Endothelial cell of umbilical vein (primary cell): ENCODE measurements around the gene AK5. TPM values are rescaled to one million over a fixed set of nuclear protein-coding genes. Genes with fewer than 3 reads are reported as not detected.

Source experiments
- BruUV-seq: library from RNA; stranded (reverse); fragments of 400-500 nt; replicated peaks from 2 replicates; lab custom pipeline; 2021; lab: Mats Ljungman, UMichigan
- CTCF ChIA-PET: fragments of 300-600, 350-600 bp; sonication (Branson Sonifier 250); formaldehyde crosslinking; loops from one replicate; lab custom pipeline; 2021; ENCODE audit warnings: antibody characterized with exemption, inconsistent platforms; lab: Charles Lee
- POLR2A ChIA-PET: fragments of 300-600, 350-600 bp; sonication (Branson Sonifier 250); formaldehyde crosslinking; loops from one replicate; lab custom pipeline; 2021; ENCODE audit warnings: antibody characterized with exemption, inconsistent platforms; lab: Charles Lee
- DNase-seq: peaks from one replicate; pipeline ENCODE4 v3.0.0-alpha.2; 2011; ENCODE audit warnings: low read depth, low spot score
- FAIRE-seq: peaks from 2 replicates; lab custom pipeline; 2011; peaks lifted over from hg19 to GRCh38; lab: Jason Lieb, UNC
- H2AFZ ChIP-seq: 2 replicates; pipeline ENCODE4 v1.6.0; 2012; ENCODE audit warnings: low read depth, low read length, control low read depth, inconsistent platforms
- H3K27ac ChIP-seq: 2 replicates; pipeline ENCODE4 v1.5.1; 2011; ENCODE audit warnings: low read depth, mild to moderate bottlenecking, control low read depth, low read length, moderate library complexity; ENCODE audit not compliant: insufficient read depth
- H3K27me3 ChIP-seq, 2 experiments: 2 replicates each; pipeline versions ENCODE4 v1.6.0 to v1.6.1; 2011; ENCODE audit warnings: low read length in 2 of 2, mixed read lengths in 1 of 2; ENCODE audit not compliant: control insufficient read depth in 2 of 2, insufficient read depth in 2 of 2
- H3K36me3 ChIP-seq, 2 experiments: 2 replicates in 1 of 2; 3 replicates in 1 of 2; pipeline ENCODE4 v1.5.1; 2011; ENCODE audit warnings: low read length in 2 of 2, mild to moderate bottlenecking in 1 of 2, moderate library complexity in 1 of 2; ENCODE audit not compliant: control insufficient read depth in 2 of 2, insufficient read depth in 2 of 2; ENCODE audit errors: extremely low read depth in 1 of 2
- H3K4me1 ChIP-seq: 3 replicates; pipeline ENCODE4 v1.5.1; 2011; ENCODE audit warnings: mild to moderate bottlenecking, low read length; ENCODE audit not compliant: control insufficient read depth, insufficient read depth; ENCODE audit errors: extremely low read depth
- H3K4me2 ChIP-seq: 2 replicates; pipeline ENCODE4 v1.6.1; 2011; ENCODE audit warnings: low read length, control low read depth, mixed read lengths; ENCODE audit not compliant: insufficient read depth
- H3K4me3 ChIP-seq, 3 experiments: fragments of 200-600 bp in 1 of 3; sonication (generic), shearing (Covaris generic) in 1 of 3; replicated peaks in 1 of 3; 2 replicates each; pipeline ENCODE4 v1.5.1; 2011 to 2016; ENCODE audit warnings: control low read depth in 3 of 3, low read length in 3 of 3, mild to moderate bottlenecking in 2 of 3, inconsistent platforms in 1 of 3, low read depth in 1 of 3, moderate library complexity in 1 of 3; ENCODE audit not compliant: insufficient read depth in 1 of 3
- H3K79me2 ChIP-seq: 2 replicates; pipeline ENCODE4 v1.6.0; 2012; ENCODE audit warnings: low read length, inconsistent platforms; ENCODE audit not compliant: control insufficient read depth, insufficient read depth
- H3K9ac ChIP-seq: replicated peaks from 2 replicates; pipeline ENCODE3; 2011; ENCODE audit warnings: low read length, control low read depth; ENCODE audit not compliant: insufficient read depth; ENCODE audit errors: extremely low read depth
- H3K9me1 ChIP-seq: replicated peaks from 3 replicates; pipeline ENCODE4 v1.6.0; 2011; ENCODE audit warnings: mild to moderate bottlenecking, low read length; ENCODE audit not compliant: control insufficient read depth, insufficient read depth; ENCODE audit errors: extremely low read depth
- H3K9me3 ChIP-seq: replicated peaks from 2 replicates; pipeline ENCODE4 v1.5.1; 2012; ENCODE audit warnings: low read length, inconsistent platforms; ENCODE audit not compliant: control insufficient read depth, insufficient read depth
- H4K20me1 ChIP-seq: replicated peaks from 2 replicates; pipeline ENCODE3; 2011; ENCODE audit warnings: mild to moderate bottlenecking, low read length; ENCODE audit not compliant: control insufficient read depth, insufficient read depth; ENCODE audit errors: extremely low read depth
- CTCF ChIP-seq, 2 donors: IDR thresholded peaks; 1 replicate in 1 of 2; 2 replicates in 1 of 2; pipeline ENCODE4 v1.5.1; 2011; ENCODE audit warnings: low read length in 2 of 2, mild to moderate bottlenecking in 2 of 2, moderate library complexity in 2 of 2, control low read depth in 1 of 2, inconsistent platforms in 1 of 2, low read depth in 1 of 2; ENCODE audit not compliant: insufficient read depth in 1 of 2; ENCODE audit errors: extremely low read depth in 1 of 2
- FOS ChIP-seq: IDR thresholded peaks from 2 replicates; pipeline ENCODE4 v1.6.1; 2011; ENCODE audit warnings: mild to moderate bottlenecking, low read length, moderate library complexity, borderline replicate concordance; ENCODE audit not compliant: insufficient read depth
- GATA2 ChIP-seq: IDR thresholded peaks from 2 replicates; pipeline ENCODE4 v1.7.0; 2011; ENCODE audit warnings: low read depth, mild to moderate bottlenecking, moderate library complexity, mixed read lengths, low read length; ENCODE audit not compliant: insufficient read length, insufficient read depth
- JUN ChIP-seq: IDR thresholded peaks from 2 replicates; pipeline ENCODE4 v1.6.1; 2011; ENCODE audit warnings: borderline replicate concordance, low read depth; ENCODE audit not compliant: insufficient read length, insufficient read depth
- MYC ChIP-seq: IDR thresholded peaks from one replicate; pipeline ENCODE4 v1.6.1; 2011; ENCODE audit warnings: mild to moderate bottlenecking, low read depth, low read length
- POLR2A ChIP-seq: IDR thresholded peaks from 2 replicates; pipeline ENCODE4 v1.6.1; 2012; ENCODE audit warnings: low read depth, mild to moderate bottlenecking, control low read depth, low read length
- dilution Hi-C: fragments of 300-500 bp; cut with MboI; formaldehyde crosslinking; loops from one replicate; pipeline ENCODE4 v1.15.0; 2019; ENCODE audit warnings: low sequenced_read_pairs; ENCODE audit not compliant: extremely low pct_ligation_motif_present
- intact Hi-C: fragments of 100-400 bp; cut with micrococcal nuclease; formaldehyde crosslinking; loops from one replicate; pipeline ENCODE4 v1.10.0; 2022
- polyA plus RNA-seq, 4 experiments: library from polyadenylated mRNA; depleted of rRNA in 3 of 4; stranded (reverse) in 3 of 4; unstranded in 1 of 4; fragments of >200 nt; gene quantifications; 2 replicates each; pipeline versions ENCODE4 v1.2.1 to v1.2.3, GENCODE V29; 2011 to 2012; ENCODE audit warnings: missing spikeins in 1 of 4
- total RNA-seq: library from RNA; stranded (reverse); gene quantifications from 2 replicates; pipeline ENCODE4 v1.2.3, GENCODE V29; 2021

Gene AK5
- total and polyA plus RNA-seq, 2 donors (not counting 3 experiments of a cell fraction or from before 2014, with no cell fraction given): 5.0 to 7.5 TPM

- Histone ChIP-seq H3K27me3 (no peaks in the 10 kb centered on the region), H4K20me1 (no peaks in the 10 kb centered on the region), H3K79me2 (no peaks in the 10 kb centered on the region), H3K4me2 (no peak overlapping the region), H3K9me1 (no peaks in the 10 kb centered on the region), H3K4me3 (no peak overlapping the region), H3K27ac (no peak overlapping the region), H2AFZ (no peak overlapping the region), H3K4me1 (no peaks in the 10 kb centered on the region), H3K9me3 (no peaks in the 10 kb centered on the region), H3K36me3 (no peaks in the 10 kb centered on the region), H3K9ac (no peak overlapping the region)
- FAIRE-seq (no peak), DNase-seq (no peak)
- no TSS peak for BruUV-seq
- ChIA-PET POLR2A (no interaction called here), CTCF (no interaction called here)
- TF ChIP-seq GATA2 (no peak), POLR2A (no peak), MYC (no peak), FOS (no peak), CTCF (IDR thresholded peaks at IDR 0.05; ENCODE audit: extremely low read depth in 1 of 2, insufficient read depth in 1 of 2, low read depth in 1 of 2, low read length in 2 of 2) (no peak), JUN (no peak)
- dilution Hi-C loops: no loop called here
- intact Hi-C loops: no loop called here
Observed at GRCh38 chr1:77316966-77317365, 35.1 kb downstream of the AK5 start.
